ENCODE results near the gene SPRY1.

The SPRY1 gene

GRCh38 chr4:123443401-123444289 is 47.0 kb downstream of the SPRY1 start:
- DNase-seq (ENCODE audit: low spot score): no peak

- no peak for DNase-seq (ENCODE audit: low spot score)
Observed at GRCh38 chr4:123444290-123444731, 47.7 kb downstream of the SPRY1 start.

- no peak for DNase-seq (ENCODE audit: low spot score)
Observed at GRCh38 chr4:123446865-123447474, 50.4 kb downstream of the SPRY1 start.

- no peak for DNase-seq (ENCODE audit: low spot score)
Observed at GRCh38 chr4:123449362-123449761, 52.8 kb downstream of the SPRY1 start.

GRCh38 chr4:123449780-123450179 is 53.2 kb downstream of the SPRY1 start:
- DNase-seq (ENCODE audit: low spot score): no peak

GRCh38 chr4:123450393-123450792 is 53.8 kb downstream of the SPRY1 start:
- no peak for DNase-seq (ENCODE audit: low spot score)

GRCh38 chr4:123452616-123453015 is 56.0 kb downstream of the SPRY1 start:
- no peak for DNase-seq (ENCODE audit: low spot score)

- no peak for DNase-seq (ENCODE audit: low spot score)
Observed at GRCh38 chr4:123453061-123453680, 56.6 kb downstream of the SPRY1 start.

All from hematopoietic multipotent progenitor cell treated with erythropoietin and hydrocortisone succinate and interleukin-3 and kit ligand, for 17 days (in vitro differentiated cells).